ENCODE results near the gene TUB. TPM values are rescaled to one million over a fixed set of nuclear protein-coding genes. Genes with fewer than 3 reads are reported as not detected.

Gene TUB
- total and polyA plus RNA-seq, 2 of the 8 experiments (the other 6 are each of a cell fraction or from before 2014, with no cell fraction given) = 15.3 to 31.3 TPM

- TF ChIP-seq CBX8 (IDR thresholded peaks at IDR 0.05; ENCODE audit: borderline replicate concordance, low read depth, low read length) (no peak), SIN3A (conservative IDR thresholded peaks at IDR 0.05 in 1 of 2, IDR thresholded peaks at IDR 0.05 in 1 of 2; ENCODE audit: low read depth in 1 of 2, low read length in 2 of 2) (no peak), CHD2 (IDR thresholded peaks at IDR 0.05; ENCODE audit: low read length) (no peak), POU5F1 (IDR thresholded peaks at IDR 0.05; ENCODE audit: low read depth, low read length) (no peak)
These were observed 16.1 kb downstream of the TUB start (continued) for GRCh38 chr11:8097062-8097461.
